ENCODE results near the gene ANP32A.
A peak's percentile ranks its signal among the peaks of the same experiment; 100 is the strongest.
"Not testable (repeated sequence)": the region's sequence is repeated elsewhere in the genome, so short reads cannot be mapped to it uniquely, and the experiment has no call there.

ANP32A gene

GRCh38 chr15:68820295-68821189 lies at the start of gene ANP32A:
Gene ANP32A (minus strand): TSS chr15:68820895. CDS start chr15:68820751, 144 bp downstream.
- DNase-seq (ENCODE audit: low spot score) = peak; percentile 90

GRCh38 chr15:68868296-68868695 lies 47.6 kb upstream of the ANP32A start:
- DNase-seq (ENCODE audit: low spot score) = no peak

DNA sequence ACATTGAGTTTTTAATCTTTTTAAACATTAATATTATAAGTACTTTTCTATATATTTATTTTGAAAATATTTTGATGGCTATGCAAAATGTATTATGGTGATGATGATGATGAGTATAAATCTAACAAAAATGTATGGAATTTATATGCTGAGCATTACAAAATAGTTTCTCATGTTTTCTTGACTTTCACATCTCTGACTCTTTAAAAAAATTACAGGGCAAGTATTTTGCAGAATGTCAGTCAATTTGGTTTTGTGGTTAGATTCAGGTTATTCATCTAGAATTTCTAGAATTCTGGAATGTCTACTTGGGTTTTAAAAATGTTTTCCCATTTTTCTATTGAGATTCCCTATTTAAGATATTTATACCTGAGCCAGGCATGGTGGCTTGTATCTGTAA lies 41.7 kb upstream of the ANP32A start:
- no peak for DNase-seq (ENCODE audit: low spot score)

GRCh38 chr15:68858666-68859065 lies 38.0 kb upstream of the ANP32A start:
- DNase-seq (ENCODE audit: low spot score) = not testable (repeated sequence)

DNA sequence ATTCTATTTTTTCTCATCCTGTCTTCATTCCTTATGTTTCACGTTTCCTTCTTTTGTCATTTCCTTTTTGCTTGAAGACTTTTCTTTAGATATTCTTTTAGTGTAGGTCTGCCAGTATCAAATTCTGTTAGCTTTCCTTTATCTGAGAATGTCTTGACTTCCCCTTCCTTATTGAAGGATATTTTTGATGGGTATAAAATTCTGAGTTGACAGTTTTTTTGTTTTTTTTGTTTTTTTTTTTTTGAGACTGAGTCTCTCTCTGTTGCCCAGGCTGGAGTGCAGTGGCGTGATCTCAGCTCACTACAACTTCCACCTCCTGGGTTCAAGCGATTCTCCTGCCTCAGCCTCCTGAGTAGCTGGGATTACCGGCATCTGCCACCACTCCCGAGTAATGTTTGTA lies 36.7 kb upstream of the ANP32A start:
- DNase-seq (ENCODE audit: low spot score) = not testable (repeated sequence)

- no peak for DNase-seq (ENCODE audit: low spot score)
These were observed 31.8 kb upstream of the ANP32A start for GRCh38 chr15:68852461-68852860.

- DNase-seq (ENCODE audit: low spot score) = no peak
These were observed 31.3 kb upstream of the ANP32A start for GRCh38 chr15:68851971-68852370.

GRCh38 chr15:68849497-68849896 lies 28.8 kb upstream of the ANP32A start:
- DNase-seq (ENCODE audit: low spot score) = no peak

DNA sequence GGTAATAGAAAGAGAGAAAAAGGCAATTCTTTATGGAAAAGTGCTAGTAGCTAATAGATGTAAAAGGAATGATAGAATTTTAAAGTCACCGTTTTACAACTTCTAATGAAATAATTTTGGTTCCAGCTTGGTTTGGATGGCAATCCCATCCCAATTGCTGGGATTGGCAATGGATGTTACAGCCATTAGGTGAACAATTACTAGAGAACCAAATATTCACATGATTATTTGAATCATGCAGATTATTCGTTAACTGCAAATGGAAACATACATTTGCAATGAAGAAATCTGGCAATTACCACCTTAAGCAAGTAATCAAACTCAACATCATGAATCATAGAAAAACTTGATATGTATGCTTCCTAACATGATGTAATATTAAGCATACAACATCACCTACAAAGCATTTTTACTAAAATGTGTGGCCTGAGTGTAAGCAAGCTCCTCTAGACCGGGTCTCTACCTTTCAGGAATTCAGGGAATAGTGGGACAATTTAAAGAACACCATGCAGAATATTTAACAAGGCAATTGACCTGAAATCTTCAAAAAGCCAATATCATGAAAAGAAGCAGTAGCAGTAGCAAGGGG lies 26.2 kb upstream of the ANP32A start:
- DNase-seq (ENCODE audit: low spot score) = no peak

GRCh38 chr15:68844856-68845550 lies 24.3 kb upstream of the ANP32A start:
- DNase-seq (ENCODE audit: low spot score) = no peak

- no peak for DNase-seq (ENCODE audit: low spot score)
These were observed 23.0 kb upstream of the ANP32A start for GRCh38 chr15:68843425-68844311.

- DNase-seq (ENCODE audit: low spot score) = no peak
These were observed 22.3 kb upstream of the ANP32A start for GRCh38 chr15:68842958-68843357.

GRCh38 chr15:68834346-68834745 lies 13.7 kb upstream of the ANP32A start:
- DNase-seq (ENCODE audit: low spot score) = no peak

- no peak for DNase-seq (ENCODE audit: low spot score)
These were observed 13.1 kb upstream of the ANP32A start for GRCh38 chr15:68833700-68834331.

GRCh38 chr15:68830141-68830785 lies 9.6 kb upstream of the ANP32A start:
- no peak for DNase-seq (ENCODE audit: low spot score)

- peak; percentile 96 for DNase-seq (ENCODE audit: low spot score)
These were observed 8.4 kb upstream of the ANP32A start for GRCh38 chr15:68829068-68829467.

DNA sequence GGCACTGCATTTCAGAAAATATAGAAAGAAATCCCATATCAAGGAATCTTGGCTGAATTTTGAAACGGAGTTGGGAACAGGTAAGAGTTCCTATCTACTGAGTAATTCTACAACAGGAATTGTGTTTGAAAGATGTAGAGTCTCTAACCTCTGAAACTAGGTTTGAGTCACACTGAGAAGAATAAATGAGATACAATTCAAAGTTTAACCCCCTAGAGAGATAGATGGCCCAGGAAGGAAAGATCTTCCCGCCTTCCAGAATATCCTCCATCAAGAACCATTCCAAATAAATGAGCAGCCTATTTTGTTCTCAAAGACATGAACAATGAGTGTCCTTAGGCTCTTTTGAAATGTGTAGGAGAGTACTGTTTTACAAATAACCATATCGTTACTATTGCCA lies 2.9 kb upstream of the ANP32A start:
- DNase-seq (ENCODE audit: low spot score) = no peak

- no peak for DNase-seq (ENCODE audit: low spot score)
These were observed 2.1 kb upstream of the ANP32A start for GRCh38 chr15:68822818-68823217.

GRCh38 chr15:68821841-68822381 lies 1.2 kb upstream of the ANP32A start:
- no peak for DNase-seq (ENCODE audit: low spot score)

- no peak for DNase-seq (ENCODE audit: low spot score)
These were observed 620 bp upstream of the ANP32A start for GRCh38 chr15:68821190-68821840.
